Muscle layer of duodenum (tissue), 2 donors: Measurements from ENCODE around the gene ASB4.

Experiments
- H3K27ac ChIP-seq: one replicate; pipeline ENCODE4 v1.7.0; 2013; ENCODE audit warnings: mild to moderate bottlenecking, low read length
- H3K27me3 ChIP-seq: one replicate; pipeline ENCODE4 v1.7.0; 2013; ENCODE audit warnings: low read depth, mild to moderate bottlenecking, control low read depth, low read length
- H3K36me3 ChIP-seq, 2 donors: one replicate each; pipeline ENCODE4 v1.7.0; 2013; ENCODE audit warnings: low read length in 2 of 2, control low read depth in 1 of 2, mild to moderate bottlenecking in 1 of 2; ENCODE audit not compliant: insufficient read depth in 2 of 2, control insufficient read depth in 1 of 2
- H3K4me1 ChIP-seq, 2 donors: one replicate each; pipeline ENCODE4 v1.7.0; 2013; ENCODE audit warnings: low read length in 2 of 2, mild to moderate bottlenecking in 2 of 2, control low read depth in 1 of 2, moderate library complexity in 1 of 2; ENCODE audit not compliant: insufficient read depth in 2 of 2, control insufficient read depth in 1 of 2
- H3K4me3 ChIP-seq, 2 donors: one replicate each; pipeline ENCODE4 v1.7.0; 2013; ENCODE audit warnings: low read length in 2 of 2, low read depth in 1 of 2, mild to moderate bottlenecking in 1 of 2
- H3K9me3 ChIP-seq, 2 donors: one replicate each; pipeline ENCODE4 v1.7.0; 2013; ENCODE audit warnings: low read length in 2 of 2, control low read depth in 1 of 2, mild to moderate bottlenecking in 1 of 2; ENCODE audit not compliant: control insufficient read depth in 1 of 2
- donor health status: healthy.

The ASB4 gene

DNA sequence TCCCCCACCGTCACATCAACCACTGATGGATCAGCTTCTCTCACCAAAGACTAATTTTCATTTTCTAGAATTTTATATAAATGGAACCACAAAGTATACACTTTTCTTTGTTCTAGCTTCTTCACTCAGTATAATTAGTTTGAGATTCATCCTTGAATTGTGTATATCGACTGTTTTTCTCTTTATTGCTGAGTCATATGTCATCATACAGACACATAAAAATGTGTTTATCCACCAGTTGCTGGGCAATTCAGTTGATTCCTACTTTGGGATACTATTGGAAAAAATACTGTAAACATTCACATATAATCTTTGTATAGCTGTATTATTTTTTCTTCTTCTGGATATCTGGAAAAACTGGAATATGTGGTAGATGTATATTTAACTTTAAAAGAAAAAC is 84.0 kb downstream of the ASB4 start:
- no peaks in the 10 kb centered on the region for H3K27me3 ChIP-seq
- no peaks in the 10 kb centered on the region for H3K36me3 ChIP-seq
- H3K27ac ChIP-seq, result no peak overlapping the region
- no peak overlapping the region for H3K4me3 ChIP-seq
- H3K9me3 ChIP-seq, result no peaks in the 10 kb centered on the region
- no peaks in the 10 kb centered on the region for H3K4me1 ChIP-seq

- H3K27ac ChIP-seq, result no peak overlapping the region
- no peaks in the 10 kb centered on the region for H3K4me1 ChIP-seq
- H3K9me3 ChIP-seq, result no peaks in the 10 kb centered on the region
- H3K27me3 ChIP-seq, result no peaks in the 10 kb centered on the region
- H3K36me3 ChIP-seq, result no peaks in the 10 kb centered on the region
- no peak overlapping the region for H3K4me3 ChIP-seq
Measured at GRCh38 chr7:95577137-95577536, 91.4 kb downstream of the ASB4 start.

GRCh38 chr7:95578299-95578855 is 92.6 kb downstream of the ASB4 start:
- Histone ChIP-seq H3K36me3 (peaks cover 0 to 3% of the 10 kb centered on the region in 2 donors), H3K27me3 (no peaks in the 10 kb centered on the region), H3K9me3 (no peaks in the 10 kb centered on the region), H3K27ac (no peak overlapping the region), H3K4me3 (no peak overlapping the region), H3K4me1 (no peaks in the 10 kb centered on the region)

DNA sequence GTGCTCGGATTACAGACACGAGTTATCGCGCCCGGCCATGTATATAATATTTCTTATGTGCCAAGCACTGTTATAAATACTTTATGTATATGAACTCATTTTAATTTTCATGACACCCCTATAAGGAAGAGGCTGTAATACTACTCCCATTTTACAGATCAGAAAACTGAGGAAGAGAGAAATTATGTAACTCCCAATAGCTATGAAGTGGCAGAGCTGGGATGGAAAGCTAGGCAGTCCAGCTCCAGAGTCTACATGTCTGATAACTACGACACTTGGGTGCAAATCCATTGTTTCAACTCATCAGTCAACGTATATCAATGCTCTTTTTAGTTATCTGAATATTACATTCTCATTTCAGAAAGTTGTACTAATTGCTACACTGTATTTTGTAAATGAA is 93.6 kb downstream of the ASB4 start:
- no peaks in the 10 kb centered on the region for H3K4me1 ChIP-seq
- no peaks in the 10 kb centered on the region for H3K9me3 ChIP-seq
- H3K36me3 ChIP-seq, result peaks cover 5 to 8% of the 10 kb centered on the region in 2 donors
- H3K4me3 ChIP-seq, result no peak overlapping the region
- no peak overlapping the region for H3K27ac ChIP-seq
- H3K27me3 ChIP-seq, result no peaks in the 10 kb centered on the region

DNA sequence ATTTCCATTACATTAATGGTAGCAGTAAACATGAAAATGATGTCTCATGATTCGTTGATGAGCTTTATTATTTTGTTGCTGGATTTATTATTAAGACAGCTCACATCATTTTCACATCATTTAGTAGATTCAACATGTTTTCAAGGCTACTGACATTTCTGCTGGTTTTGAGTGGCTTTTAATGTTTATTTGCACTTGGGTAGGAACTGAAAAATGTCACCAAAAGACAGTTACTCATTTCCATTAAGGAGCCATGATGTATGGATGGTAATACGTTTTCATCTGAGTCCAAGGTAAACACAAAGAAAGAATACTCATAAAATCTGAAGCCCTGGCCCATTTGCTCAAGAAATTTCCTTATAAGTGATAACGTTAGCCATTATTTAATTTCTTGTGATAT is 95.7 kb downstream of the ASB4 start:
- no peak overlapping the region for H3K27ac ChIP-seq

DNA sequence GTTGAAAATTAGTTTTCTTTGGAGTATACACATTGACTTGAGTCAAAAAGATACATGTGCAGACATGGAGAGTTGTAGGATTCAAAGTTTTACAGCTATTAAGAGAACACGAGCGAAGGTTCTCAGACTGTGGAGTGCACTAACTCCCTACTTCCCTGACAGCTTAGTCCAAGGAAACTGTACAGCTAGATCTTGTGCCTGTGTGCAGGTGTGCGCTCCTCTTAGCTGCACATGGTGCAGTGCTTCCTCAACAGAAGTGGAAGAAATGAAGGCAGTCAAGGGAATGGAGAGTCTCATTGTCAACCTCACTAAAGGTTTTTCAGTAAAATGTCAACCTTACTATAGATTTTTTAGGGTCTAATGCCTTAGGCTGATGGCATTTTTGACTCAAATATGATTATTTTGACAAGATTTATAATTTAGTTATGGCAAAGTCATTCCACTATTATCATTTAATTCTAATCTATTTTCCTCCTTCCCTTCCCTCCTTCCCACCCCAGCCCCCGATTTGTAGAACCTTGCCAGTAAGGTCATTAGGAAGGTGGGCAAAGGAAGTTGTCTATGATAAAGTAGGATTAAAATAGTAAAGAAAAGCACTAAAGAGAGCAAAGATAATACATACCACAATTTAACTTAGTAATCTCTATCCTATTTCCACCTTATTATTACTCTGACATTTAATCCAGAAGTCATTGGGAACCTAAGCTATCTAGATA is 97.0 kb downstream of the ASB4 start:
- Histone ChIP-seq H3K27ac (no peak overlapping the region), H3K4me1 (peaks cover 0 to 15% of the 10 kb centered on the region in 2 donors), H3K4me3 (no peak overlapping the region), H3K27me3 (no peaks in the 10 kb centered on the region), H3K9me3 (no peaks in the 10 kb centered on the region), H3K36me3 (peaks cover 36 to 39% of the 10 kb centered on the region in 2 donors)

More for the DNA sequence above, 95.7 kb downstream of the ASB4 start:
- Histone ChIP-seq H3K9me3 (no peaks in the 10 kb centered on the region), H3K36me3 (peaks cover 23 to 26% of the 10 kb centered on the region in 2 donors), H3K4me3 (no peak overlapping the region), H3K27me3 (no peaks in the 10 kb centered on the region), H3K4me1 (peaks cover 0 to 4% of the 10 kb centered on the region in 2 donors)

DNA sequence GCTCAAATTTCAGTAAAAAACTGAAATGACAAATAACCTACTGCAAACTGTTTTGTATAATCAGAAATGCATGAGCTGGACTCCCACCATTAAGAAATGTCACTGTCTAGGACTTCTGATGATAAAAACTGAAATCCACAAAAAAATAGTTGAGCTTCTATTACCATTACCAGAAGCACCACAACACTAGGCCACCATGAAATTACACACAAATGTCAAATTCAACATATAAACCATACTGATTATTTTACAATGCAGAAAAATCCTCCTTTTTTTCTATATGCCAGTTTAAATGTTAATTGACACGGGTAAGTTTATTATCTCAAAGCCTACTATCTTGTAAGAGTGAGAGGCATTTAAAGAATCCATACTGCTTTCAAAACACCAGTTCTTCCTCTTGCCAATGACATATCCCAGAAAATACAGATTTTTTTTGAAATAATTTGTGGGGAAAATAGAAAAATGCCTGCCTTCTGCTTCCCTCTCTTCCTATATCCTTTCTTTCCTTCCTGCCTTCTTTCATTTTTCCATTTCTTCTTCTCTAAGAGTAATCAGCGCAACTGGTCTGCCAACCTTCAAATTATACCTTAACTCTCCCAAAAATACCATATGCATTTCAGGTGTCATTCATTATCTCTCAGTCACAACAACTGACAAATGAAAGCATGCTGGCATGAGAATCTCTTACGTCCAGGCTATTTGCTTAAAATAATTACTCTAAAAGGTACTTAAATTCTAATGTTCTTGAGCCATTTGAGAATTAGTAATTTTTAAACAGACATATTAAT is 98.3 kb downstream of the ASB4 start:
- H3K27ac ChIP-seq, result no peak overlapping the region
- no peaks in the 10 kb centered on the region for H3K9me3 ChIP-seq
- H3K4me1 ChIP-seq, result peaks cover 0 to 28% of the 10 kb centered on the region in 2 donors
- H3K27me3 ChIP-seq, result no peaks in the 10 kb centered on the region
- H3K36me3 ChIP-seq, result peaks cover 49 to 52% of the 10 kb centered on the region in 2 donors
- H3K4me3 ChIP-seq, result no peak overlapping the region

GRCh38 chr7:95584769-95585425 is 99.2 kb downstream of the ASB4 start:
- Histone ChIP-seq H3K27me3 (no peaks in the 10 kb centered on the region), H3K36me3 (peaks cover 57 to 60% of the 10 kb centered on the region in 2 donors), H3K27ac (no peak overlapping the region), H3K4me1 (peaks cover 6 to 37% of the 10 kb centered on the region in 2 donors), H3K9me3 (no peaks in the 10 kb centered on the region), H3K4me3 (no peak overlapping the region)

GRCh38 chr7:95585426-95585789 is 99.7 kb downstream of the ASB4 start:
- no peaks in the 10 kb centered on the region for H3K27me3 ChIP-seq
- H3K4me1 ChIP-seq, result peaks cover 6 to 39% of the 10 kb centered on the region in 2 donors
- H3K4me3 ChIP-seq, result no peak overlapping the region
- no peak overlapping the region for H3K27ac ChIP-seq
- peaks cover 59 to 60% of the 10 kb centered on the region in 2 donors for H3K36me3 ChIP-seq
- H3K9me3 ChIP-seq, result no peaks in the 10 kb centered on the region

- peaks cover 6 to 53% of the 10 kb centered on the region in 2 donors for H3K4me1 ChIP-seq
- H3K27ac ChIP-seq, result no peak overlapping the region
- no peaks in the 10 kb centered on the region for H3K27me3 ChIP-seq
- no peaks in the 10 kb centered on the region for H3K9me3 ChIP-seq
- peaks cover 72 to 73% of the 10 kb centered on the region in 2 donors for H3K36me3 ChIP-seq
- H3K4me3 ChIP-seq, result peak overlapping the region in 1 of 2 donors; percentile 6
Measured at GRCh38 chr7:95586951-95587301, 101.2 kb downstream of the ASB4 start.

GRCh38 chr7:95589031-95589430 is 103.3 kb downstream of the ASB4 start:
- H3K4me3 ChIP-seq, result no peak overlapping the region
- H3K4me1 ChIP-seq, result peaks cover 11 to 60% of the 10 kb centered on the region in 2 donors
- H3K27me3 ChIP-seq, result no peaks in the 10 kb centered on the region
- peak overlapping the region; percentile 32 for H3K27ac ChIP-seq
- no peaks in the 10 kb centered on the region for H3K9me3 ChIP-seq
- peaks cover 74 to 84% of the 10 kb centered on the region in 2 donors for H3K36me3 ChIP-seq
